ENCODE measurements around the gene KRT38.

KRT38 gene

DNA sequence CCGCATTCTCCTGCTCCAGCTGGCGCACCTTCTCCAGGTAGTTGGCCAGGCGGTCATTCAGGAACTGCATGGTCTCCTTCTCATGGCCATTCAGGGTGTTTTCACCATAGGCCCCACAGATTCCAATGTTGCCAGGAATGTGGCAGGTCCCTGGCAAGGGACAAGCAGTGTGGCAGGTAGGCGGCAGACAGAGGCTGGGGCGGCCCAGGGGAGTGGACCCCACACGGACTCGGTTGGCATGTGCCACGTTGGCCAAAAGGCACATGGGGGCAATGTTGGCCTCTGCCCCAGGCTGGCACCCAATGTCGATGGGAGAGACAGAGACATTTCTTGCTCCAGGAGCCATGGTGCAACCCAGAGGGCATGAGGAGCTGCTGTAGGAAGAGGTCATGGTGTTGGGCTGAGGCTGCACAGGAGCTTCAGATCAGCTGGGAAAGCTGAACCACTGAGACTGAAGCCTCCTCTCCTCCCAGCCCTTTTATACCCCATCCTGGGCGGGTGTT, at the start of gene KRT38:
Gene KRT38, minus strand, starts transcription at position 453 of the 503 bp plus-strand sequence. Its CDS starts 62 bp downstream, at position 391.
- no peak for DNase-seq

DNA sequence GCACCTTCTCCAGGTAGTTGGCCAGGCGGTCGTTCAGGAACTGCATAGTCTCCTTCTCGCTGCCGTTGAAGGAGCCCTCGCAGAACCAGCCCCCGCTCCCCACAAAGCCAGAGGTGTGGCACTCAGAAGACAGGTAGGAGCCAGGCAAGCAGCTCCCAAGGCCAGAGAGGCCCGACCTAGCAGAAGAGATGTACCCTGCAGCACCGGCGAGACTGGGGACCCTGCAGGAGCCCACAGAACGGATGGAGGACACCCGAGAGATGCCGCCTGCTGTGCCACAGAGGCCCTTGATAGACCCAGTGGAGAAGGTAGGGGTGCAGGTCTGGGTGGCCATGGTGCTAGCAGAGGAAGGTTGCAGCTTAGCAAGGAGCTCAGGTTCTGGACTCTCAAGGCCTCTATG, 48.7 kb upstream of the KRT38 start, which contains the start of gene KRT36:
Gene KRT36, minus strand, starts transcription at position 380 of the 400 bp plus-strand sequence. Its CDS starts 46 bp downstream, at position 334.
- DNase-seq, result no peak

DNA sequence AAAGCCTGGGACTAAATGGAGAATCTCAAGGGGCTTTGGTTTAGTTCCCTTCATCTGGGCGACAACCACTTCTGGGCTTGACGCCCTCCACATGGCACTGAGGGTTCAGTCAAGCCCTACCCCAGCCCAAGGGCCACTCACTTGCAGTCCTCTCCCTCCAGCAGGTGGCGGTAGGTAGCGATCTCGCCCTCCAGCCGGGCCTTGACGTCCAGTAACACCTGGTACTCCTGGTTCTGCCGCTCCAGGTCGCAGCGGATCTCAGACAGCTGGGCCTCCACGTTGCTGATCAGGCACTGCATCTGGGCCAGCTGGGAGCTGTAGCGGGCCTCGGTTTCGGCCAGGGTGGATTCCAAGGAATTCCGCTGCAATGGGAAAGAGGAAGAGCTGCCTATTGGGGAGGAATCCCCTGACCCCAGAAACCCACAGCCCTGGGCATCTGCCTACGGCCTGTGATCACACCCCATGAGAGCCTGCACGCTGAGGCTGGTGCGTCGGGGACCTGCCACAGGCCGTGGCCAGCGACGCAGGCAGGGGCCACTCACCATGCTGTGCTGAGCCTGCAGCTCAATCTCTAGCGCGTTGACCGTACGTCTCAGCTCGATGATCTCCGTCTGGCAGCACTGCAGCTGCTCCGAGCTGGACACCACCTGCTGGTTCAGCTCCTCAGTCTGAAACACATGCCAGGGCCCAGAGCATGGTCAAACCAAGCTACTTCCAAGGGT, 46.2 kb upstream of the KRT38 start:
- DNase-seq, result peak; percentile 44

DNA sequence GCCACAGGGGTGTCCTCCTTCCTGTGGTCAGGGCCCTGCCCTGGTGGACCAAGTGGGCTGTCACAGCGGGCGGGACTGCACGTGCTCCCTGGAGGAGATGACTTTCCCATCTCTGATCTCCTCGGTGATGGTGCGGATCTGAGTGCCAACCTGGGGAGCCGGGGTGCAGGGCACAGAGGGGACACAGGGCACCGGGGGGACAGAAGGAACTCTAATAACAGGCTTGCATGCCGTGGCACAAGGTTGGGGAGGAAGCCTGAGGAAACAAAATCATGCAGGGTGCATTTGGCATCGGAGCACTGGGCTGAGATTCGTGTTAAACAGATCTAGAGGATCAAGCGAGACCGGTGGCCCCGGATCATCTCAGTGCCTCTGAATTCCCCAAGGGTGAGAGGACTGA, 45.5 kb upstream of the KRT38 start:
- no peak for DNase-seq

DNA sequence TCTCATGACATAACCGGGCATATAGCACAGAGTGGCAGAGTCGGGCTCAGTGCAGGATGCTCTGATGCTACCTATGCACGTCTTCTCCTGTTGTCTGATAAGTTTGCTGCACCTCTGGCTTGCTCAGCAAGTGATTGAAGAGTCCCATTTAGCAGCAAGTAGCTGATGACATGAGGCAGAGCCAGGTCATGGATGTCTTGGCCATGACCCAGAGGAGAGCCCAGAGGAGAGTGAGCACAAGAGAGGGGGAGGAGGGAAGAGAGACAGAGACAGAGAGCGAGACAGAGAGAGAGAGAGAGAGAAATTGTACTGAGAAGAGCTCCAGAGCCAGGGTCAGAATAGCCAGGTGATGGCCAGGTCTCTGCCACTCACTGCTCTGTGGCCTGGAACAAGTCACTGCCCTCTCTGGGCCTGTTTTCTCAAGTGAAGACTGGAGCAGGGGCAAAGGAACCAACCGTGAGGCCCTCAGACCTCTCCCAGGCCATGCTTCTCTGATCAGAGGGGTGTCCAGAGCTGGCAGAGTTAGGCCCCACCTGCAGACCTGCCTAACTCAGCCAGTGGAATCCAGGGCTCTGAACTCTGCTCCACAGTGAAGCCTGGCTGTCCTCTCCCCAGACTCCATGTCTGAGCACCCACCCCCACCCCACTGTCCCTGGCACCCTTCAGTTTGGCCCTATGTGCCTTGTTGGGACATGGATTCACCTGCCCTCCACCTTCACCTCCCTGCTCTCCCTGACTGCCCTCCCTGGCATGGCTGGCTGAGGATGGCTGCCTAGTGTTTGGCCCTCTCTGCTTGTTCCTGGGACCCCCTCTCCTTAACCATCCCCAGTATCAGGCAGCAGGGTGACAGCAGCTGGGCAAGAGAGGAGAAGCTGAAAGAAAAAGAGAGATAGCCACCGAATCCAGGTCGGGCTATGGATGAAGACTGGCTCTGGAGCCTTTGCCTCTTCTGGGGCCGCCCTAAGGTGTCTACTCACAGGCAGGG, 44.4 kb upstream of the KRT38 start:
- DNase-seq, result no peak

DNA sequence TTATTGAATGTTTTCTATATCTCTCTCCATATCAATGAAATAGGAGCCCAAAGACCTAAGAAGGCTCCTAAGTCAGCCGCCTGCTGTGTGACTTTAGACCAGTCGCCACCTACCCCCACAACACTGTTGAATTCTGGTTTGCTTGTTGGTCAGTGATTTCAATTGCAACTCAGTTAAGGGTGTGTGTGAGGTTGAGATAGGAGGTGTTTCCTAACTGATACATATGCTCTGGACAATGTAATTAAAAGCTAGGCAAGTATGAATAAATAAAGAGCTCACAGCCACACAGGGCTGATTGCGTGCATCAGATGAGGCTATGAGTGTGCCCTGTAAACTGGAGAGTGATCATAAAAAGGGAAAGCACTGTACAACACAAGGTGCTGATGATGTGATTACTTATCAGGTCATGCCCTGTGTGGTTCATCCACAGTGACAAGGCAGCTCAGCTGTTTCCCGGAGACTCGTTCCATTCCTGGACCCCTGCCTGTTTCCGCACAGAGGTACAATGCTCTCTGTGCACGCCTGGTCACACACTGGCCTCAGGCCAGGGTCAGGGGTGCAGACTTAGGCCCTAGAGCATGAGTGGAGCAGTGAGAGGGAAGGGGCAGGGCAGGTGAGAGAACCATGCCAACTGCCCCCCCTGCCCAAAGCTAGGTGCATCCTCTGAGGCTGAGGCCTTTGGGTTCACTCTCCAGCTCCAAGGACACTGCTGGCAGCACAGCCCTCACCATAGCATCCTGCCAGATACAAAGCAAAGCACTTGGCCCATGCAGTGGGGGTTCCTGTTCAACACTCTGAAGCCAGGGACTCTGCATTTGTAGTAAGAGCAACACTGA, 43.4 kb upstream of the KRT38 start:
- DNase-seq, result no peak

DNA sequence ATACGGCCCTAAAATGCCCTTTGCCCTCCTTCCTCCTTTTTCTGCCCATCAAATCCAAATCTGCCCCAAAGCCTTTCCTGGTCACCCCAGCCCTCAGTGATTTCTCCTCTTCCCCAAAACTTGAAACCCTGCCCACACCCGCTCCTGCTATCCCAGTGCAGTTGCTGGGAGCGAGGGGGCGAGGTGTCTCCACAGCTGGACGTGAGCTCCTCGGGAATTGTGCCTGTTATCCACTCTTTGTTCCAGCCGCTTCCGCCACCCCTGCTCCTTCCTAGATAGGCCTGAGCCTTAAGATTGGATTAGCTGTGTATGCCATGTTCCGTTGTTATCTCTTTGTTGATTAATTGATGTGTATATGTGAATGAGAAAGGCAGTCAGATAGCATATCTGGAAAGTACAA, 42.7 kb upstream of the KRT38 start:
- no peak for DNase-seq

DNA sequence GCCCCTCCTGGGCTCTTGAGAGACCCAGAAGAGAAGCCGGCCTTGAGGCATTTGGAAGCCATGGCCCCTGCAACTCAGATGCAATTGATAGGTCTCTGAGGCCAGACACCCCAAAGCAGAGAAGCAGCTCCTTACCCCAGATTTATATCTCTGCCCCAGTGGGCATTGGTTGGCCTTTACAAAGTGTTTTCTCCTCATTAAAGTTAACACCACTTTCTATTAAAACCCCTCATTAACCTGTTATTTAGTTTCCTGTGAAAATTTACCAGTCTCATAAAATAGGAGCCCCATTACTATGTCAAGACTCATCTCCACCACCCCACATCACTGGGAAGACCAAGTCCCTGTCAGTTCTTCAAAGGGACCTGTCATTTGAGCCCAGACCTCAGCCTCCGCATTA, 40.3 kb upstream of the KRT38 start, which contains the start of gene KRT35:
Gene KRT35, minus strand, starts transcription at position 116 of the 400 bp plus-strand sequence. Its CDS starts 54 bp downstream, at position 62.
- DNase-seq, result no peak

DNA sequence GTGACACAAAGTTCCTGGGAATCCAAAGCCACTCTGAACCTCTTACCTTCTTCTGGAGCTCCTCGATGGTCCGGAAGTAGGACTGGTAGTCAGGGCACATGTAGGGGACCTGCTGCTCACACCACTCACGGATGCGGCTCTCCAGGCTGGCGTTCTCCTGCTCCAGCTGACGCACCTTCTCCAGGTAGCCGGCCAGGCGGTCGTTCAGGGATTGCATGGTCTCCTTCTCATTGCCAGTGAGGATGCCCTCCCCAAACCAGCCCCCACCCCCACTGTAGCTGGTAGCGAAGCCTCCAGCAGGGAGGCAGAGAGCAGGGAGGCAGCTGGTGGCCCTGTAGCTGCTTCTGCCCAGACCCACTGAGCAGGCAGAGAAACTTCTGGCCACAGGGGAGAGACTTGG, 39.8 kb upstream of the KRT38 start:
- no peak for DNase-seq

DNA sequence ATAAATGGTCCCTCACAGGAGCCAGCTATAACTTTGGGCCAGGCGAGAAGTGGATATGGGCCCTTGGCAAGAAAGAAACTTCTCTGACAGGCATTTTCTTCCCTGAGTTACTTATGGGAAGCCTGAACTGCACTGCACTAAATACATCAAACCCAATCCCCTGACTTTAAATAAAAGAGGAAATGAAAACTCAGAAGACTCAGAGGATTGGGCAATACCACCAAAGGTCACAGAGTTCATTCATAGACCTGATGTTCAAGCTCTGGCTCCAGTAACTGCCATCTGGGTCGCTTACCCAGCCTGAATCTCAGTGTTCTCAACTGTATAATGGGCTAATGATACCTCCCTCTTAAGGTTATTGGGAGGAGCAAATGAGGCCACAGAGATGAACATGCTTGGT, 39.4 kb upstream of the KRT38 start:
- peak; percentile 36 for DNase-seq

DNA sequence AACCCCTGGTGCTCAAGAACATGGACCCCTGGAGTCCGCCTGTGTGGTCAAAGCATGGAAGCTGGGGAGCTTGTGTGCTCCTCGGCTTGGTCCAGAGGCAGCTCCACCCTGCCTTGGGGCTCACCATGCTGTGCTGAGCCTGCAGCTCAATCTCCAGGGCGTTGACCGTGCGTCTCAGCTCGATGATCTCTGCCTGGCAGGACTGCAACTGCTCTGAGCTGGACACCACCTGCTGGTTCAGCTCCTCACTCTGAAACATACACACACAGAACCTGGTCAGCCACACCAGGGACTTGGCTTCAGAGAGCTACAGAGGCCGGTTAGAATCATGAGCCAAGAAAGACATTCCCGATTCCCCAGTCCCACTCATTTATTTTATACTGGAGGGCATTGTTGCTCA, 37.5 kb upstream of the KRT38 start:
- DNase-seq, result no peak

DNA sequence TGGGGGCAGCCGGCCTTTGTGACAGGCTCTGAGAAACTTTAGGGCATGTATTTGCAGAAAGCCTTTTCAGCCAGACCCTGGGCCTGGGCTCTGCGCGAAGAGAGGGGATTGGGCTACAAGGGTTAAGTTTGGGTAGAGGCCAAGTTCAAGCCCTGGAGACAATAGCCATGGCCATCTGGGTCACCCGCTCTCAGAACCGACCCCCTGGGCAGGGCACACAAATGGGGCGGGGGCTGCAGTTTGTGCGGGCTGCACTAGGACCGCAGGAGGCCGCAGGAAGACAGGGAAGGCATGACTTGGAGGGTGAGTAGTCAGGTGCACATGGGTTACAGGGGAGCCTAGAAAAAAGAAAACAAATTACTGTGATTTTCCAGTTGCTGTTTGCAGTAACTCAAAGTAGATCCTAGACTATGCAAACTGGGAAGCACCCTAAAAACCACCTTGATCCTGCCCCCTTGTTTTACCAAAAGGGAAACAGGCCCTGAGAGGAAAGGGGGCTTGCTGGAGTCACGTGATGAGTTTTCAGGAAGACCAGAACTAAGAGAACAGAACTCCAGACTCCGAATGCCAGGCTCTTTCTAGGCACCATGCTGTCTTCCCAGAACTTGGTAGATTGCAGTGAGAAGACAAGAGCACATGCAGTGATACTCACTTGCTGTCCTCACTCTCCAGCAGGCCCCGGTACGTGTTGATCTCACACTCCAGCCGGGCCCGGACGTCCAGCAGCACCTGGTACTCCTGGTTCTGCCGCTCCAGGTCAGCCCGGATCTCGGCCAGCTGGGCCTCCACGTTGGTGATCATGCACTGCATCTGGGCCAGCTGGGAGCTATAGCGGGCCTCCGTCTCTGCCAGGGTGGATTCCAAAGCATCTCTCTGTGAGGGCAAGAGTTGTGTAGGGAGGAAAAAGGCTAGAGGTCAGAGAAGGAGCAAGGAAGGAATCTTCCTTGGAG, 36.4 kb upstream of the KRT38 start:
- no peak for DNase-seq

DNA sequence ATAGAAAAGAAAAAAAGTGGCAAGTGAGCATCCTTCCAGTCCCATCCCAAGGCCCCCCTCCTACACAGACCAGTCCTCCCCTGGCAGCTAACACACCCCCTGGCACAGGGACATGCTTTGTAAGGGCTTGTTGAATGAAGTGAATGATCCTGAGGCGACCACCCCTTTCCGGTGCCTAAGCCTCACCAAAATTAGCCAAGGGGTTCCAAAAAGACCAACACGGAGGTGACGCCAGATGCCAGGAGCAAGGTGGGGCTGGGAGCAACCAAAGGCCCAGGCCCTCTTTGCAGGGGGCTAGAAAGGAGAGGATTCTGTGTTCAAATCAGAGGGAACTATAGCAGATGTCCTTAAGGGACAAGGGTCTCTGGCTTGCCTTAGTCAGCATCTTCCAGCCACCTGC, 34.6 kb upstream of the KRT38 start:
- no peak for DNase-seq

DNA sequence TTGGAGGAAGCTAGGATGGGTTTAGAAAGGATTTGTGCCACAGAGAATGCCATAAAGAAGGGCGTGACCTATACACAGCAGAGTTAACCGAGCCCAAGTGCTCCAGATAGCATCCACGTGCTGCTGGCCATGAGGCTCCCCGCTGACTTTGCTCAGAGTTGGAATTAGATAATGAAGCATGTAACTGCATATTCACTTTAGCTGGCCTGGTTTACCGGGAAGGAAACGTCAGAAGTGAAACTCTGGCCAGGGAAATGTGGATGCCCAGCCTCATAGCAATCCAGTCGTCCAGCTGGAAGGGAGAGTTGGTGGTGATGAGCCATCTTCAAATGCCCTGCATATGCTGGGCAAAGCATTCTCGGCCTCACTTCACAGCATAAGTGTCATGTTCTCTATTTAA, 34.1 kb upstream of the KRT38 start:
- DNase-seq, result no peak

DNA sequence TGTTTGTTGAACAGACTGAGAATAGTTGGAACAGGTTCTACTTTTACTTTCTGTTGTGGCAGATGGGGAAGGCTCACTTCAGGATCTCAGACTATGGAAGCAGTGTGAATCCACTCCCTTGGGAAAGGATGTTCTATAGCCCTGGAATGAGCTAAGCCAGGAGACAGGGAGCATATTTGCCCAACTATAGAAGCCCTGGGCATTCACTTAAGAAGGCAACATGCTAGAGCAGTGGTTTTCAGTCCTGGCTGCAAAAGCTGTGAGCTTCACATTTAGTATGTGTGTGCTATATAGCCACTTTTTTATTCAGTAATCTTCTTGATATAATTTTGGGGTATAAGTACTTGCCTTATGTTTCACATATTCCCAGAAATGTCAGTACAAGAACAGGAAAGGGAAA, 27.6 kb upstream of the KRT38 start:
- DNase-seq, result no peak

DNA sequence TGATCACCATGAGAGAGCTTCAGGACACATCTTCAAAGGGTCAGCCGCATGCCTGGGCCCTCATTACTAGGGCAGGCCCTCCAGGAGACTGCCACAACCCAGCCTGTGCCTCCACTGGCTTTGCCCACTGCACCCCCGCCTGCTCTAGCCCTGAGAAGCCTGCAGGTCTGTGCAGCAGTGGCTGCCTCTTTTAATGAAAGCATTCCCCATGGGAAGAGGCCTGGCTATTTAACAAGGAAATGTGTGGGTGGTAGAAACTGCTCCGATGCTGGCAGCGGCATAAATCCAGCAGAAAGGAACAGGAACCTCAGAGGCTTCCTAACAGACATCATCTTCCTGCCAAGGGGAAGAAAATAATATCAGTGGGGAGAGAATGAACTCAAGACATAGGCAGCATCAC, 26.8 kb upstream of the KRT38 start:
- DNase-seq, result no peak

DNA sequence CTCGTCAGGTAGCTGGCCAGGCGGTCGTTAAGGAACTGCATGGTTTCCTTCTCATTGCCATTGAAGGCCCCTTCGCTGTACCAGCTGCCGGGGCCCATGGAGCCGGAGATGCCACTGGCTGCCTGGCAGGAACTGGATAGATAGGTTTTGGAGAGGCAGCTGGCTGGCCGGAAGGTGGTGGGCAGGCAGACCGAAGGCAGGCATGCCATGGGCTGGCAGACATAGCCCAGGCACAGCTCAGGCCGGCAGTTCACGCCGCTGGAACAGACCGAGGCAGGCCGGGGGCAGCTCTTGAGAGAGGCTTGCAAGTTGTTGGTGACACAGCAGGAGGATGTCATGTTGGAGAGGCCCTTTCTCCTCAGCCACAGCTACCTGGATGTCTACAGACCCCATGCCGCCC, 26.2 kb upstream of the KRT38 start, which contains the start of gene KRT32:
Gene KRT32, minus strand, starts transcription at position 399 of the 400 bp plus-strand sequence. Its CDS starts 61 bp downstream, at position 338.
- DNase-seq, result no peak

DNA sequence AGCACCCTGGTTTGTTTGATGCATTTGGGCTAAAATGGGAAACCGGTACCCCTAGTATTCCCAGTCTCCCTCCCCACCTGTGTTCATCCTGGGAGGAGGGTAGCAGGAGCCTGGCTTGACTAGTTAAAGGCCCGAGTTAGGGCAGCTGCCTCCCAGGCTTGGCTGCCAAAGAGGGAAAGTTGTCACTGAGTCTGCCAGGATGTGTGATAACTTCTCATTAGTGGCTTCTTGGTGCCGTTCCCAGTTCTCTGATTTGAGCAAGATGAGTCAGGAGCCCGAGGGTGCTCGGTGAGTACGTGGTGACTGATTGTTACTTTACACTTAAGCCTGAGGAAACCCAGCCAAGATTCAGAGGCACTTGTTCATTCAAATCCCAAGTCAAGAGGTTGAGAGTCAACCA, 23.9 kb upstream of the KRT38 start:
- DNase-seq, result peak; percentile 33

DNA sequence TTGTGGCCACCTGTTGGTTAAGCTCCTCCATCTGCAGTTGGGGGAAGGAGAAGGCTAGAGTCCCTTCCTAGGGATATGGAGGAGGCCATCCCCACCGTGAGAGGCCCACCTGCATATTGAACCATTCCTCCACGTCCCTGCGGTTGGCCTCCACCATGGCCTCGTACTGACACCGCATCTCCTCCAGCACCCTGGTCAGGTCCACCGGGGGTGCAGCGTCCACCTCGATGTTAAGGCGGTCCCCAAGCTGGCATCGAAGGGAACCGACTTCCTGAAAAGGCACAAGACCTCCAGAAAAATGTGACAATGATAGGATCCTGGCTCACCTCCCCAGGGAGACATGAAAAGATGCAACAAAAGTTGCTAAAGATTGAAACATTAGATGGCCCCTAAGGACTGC, 23.4 kb upstream of the KRT38 start:
- DNase-seq, result no peak

DNA sequence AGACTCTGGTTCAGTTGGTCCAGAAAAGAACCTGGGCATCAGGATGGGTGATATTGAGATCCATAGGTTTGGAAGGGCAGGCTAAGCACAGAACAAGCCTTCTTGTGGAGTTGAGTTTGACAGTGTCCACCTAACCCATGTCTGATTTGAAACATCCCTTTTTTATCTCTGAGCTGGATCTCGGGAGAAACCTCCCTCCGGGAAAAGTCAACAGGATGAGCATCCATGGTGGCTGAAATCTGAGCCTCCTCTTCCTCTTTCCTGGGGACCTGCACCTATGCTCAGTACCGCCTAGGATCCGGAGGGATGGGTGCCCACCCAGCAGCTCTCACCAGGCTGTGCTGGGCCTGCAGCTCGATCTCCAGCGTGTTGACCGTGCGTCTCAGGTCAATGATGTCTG, 23.0 kb upstream of the KRT38 start:
- no peak for DNase-seq

DNA sequence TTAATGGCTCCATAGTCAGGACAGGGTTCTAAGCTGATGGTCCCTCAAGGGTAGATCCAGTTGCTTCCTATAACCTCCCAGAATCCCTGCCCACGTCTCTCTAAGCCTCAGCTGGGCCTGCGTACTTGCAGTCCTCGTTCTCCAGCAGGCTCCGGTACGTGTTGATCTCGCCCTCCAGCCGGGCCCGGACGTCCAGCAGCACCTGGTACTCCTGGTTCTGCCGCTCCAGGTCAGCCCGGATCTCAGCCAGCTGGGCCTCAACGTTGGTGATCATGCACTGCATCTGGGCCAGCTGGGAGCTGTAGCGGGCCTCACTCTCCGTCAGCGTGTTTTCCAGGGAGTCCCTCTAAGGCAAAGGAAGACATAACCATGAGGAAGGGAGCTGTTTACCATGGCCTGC, 21.9 kb upstream of the KRT38 start:
- DNase-seq, result no peak

Measured in suppressor macrophage treated with lipopolysaccharide for 4 hours (primary cell).